ENCODE results near the gene HIC1.

Gene HIC1

GRCh38 chr17:2013994-2014317 is 40.9 kb upstream of the HIC1 start:
- no peak for DNase-seq (ENCODE audit: low read depth)
- TF ChIP-seq, protein P1, sequence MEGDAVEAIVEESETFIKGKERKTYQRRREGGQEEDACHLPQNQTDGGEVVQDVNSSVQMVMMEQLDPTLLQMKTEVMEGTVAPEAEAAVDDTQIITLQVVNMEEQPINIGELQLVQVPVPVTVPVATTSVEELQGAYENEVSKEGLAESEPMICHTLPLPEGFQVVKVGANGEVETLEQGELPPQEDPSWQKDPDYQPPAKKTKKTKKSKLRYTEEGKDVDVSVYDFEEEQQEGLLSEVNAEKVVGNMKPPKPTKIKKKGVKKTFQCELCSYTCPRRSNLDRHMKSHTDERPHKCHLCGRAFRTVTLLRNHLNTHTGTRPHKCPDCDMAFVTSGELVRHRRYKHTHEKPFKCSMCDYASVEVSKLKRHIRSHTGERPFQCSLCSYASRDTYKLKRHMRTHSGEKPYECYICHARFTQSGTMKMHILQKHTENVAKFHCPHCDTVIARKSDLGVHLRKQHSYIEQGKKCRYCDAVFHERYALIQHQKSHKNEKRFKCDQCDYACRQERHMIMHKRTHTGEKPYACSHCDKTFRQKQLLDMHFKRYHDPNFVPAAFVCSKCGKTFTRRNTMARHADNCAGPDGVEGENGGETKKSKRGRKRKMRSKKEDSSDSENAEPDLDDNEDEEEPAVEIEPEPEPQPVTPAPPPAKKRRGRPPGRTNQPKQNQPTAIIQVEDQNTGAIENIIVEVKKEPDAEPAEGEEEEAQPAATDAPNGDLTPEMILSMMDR (conservative IDR thresholded peaks at IDR 0.05; ENCODE audit: low read length) = no peak
- H3K4me3 ChIP-seq (ENCODE audit: low read length) = no peak overlapping the region

DNA sequence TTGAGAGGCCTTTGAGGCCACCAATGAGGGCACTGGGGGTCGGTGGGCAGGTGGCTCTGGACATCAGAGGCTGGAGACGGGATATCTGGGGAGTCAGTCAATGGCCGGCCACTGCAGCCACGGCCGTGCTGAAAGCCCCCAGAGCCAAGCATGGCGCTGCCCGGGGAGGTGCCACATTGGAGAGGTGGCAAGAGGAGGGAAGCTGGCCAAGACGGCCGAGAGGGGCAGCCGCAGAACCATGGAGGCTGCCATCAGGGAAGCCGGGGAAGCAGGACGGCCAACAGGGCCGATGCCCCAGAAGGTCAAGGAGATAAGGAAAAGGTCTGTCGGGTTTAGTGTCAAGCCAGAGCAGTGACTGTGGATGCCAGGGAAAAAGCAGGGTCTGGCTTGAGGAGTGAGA is 39.6 kb upstream of the HIC1 start:
- H3K4me3 ChIP-seq (ENCODE audit: low read length) = no peak overlapping the region
- no peak for DNase-seq (ENCODE audit: low read depth)
- TF ChIP-seq, protein P1 (conservative IDR thresholded peaks at IDR 0.05; ENCODE audit: low read length) = no peak

DNA sequence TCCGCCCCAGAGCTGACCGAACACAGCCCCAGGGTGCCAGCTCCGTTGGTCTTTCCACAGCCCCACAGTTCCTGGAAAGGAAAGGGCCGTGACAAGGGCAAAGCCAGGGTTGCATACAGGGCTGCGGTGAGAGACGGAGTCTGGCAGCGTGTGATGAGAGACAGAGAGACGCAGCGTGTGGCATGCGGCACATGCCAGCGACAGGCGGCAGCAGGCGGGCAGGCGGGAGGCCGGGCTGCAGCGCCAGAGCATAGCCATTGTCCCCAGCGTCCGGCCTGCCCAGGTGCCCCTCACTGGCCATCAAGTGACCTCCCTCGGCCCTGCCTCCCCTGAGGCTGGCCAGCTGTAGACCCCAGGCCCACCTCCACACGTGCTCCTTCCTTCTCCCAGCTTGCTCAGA is 38.4 kb upstream of the HIC1 start:
- no peak overlapping the region for H3K4me3 ChIP-seq (ENCODE audit: low read length)
- TF ChIP-seq, protein P1 (conservative IDR thresholded peaks at IDR 0.05; ENCODE audit: low read length) = no peak
- no peak for DNase-seq (ENCODE audit: low read depth)

- no peak for DNase-seq (ENCODE audit: low read depth)
- H3K4me3 ChIP-seq (ENCODE audit: low read length) = no peak overlapping the region
- TF ChIP-seq, protein P1 (conservative IDR thresholded peaks at IDR 0.05; ENCODE audit: low read length) = no peak
Observed at GRCh38 chr17:2017274-2017941, 37.5 kb upstream of the HIC1 start.

DNA sequence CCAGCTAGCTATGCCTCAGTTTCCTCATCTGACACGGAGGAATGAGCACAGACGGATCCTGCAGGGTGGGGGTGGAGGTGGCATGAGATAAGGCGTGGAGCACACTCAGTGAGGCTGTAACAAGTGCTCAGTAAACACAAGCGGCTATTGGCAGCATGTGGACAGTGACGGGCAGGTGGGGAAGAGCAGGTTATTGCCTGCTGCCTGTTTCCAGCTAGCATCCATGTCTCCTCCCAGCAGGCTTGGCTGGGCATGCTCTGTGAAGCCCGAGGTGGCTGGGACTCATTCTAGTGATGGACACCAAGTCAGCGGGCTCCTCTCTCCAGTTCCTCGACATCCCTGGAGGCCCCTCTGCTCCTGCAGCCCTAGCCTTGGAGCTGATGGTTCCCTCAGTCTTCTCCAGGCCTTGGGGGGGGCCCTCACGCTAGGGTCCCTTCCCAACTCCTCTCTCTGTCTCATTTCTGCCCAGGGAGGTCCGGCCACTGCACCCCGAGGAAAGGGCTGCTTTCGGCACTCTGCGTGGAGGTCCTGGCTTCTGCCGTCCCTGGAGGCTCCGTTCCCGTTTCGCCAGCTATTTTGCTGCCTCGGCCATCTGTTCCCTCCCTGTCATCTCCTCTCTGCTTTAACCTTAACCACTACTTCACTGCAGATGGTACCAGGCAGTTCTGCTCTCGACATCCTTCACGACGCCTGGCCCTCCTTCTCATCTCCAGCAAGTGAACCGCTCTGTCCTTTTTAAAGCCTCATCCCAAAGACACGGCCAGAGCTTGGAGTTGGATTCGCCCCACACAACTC is 36.0 kb upstream of the HIC1 start:
- DNase-seq (ENCODE audit: low read depth) = no peak
- H3K4me3 ChIP-seq (ENCODE audit: low read length) = no peak overlapping the region
- TF ChIP-seq, protein P1 (conservative IDR thresholded peaks at IDR 0.05; ENCODE audit: low read length) = no peak

GRCh38 chr17:2019723-2020122 is 35.2 kb upstream of the HIC1 start:
- no peak for DNase-seq (ENCODE audit: low read depth)
- H3K4me3 ChIP-seq (ENCODE audit: low read length) = no peak overlapping the region
- TF ChIP-seq, protein P1 (conservative IDR thresholded peaks at IDR 0.05; ENCODE audit: low read length) = no peak

GRCh38 chr17:2020721-2021120 is 34.2 kb upstream of the HIC1 start:
- no peak for DNase-seq (ENCODE audit: low read depth)
- TF ChIP-seq, protein P1 (conservative IDR thresholded peaks at IDR 0.05; ENCODE audit: low read length) = no peak

More at GRCh38 chr17:2020721-2021120, 34.2 kb upstream of the HIC1 start:
- no peak overlapping the region for H3K4me3 ChIP-seq (ENCODE audit: low read length)
